ENCODE results near the gene PPP3R1.

Gene PPP3R1

GRCh38 chr2:68163641-68164040 is 88.7 kb downstream of the PPP3R1 start:
- Histone ChIP-seq H3K36me3 (replicated peaks) (peaks cover 58% of the 10 kb centered on the region), H3K27me3 (ENCODE audit: low read depth) (no peaks in the 10 kb centered on the region), H3K4me3 (no peak overlapping the region), H3K9me3 (no peaks in the 10 kb centered on the region), H3K4me1 (peaks cover 11% of the 10 kb centered on the region)
- no peak for DNase-seq (ENCODE audit: low spot score in 2 of 2)
- in situ Hi-C loops (cut with MboI; ENCODE audit: low sequenced_read_pairs) = no loop called here

- H3K4me3 ChIP-seq = peak overlapping the region; percentile 87
- no peak for DNase-seq (ENCODE audit: low spot score in 2 of 2)
- no peaks in the 10 kb centered on the region for H3K27me3 ChIP-seq (ENCODE audit: low read depth)
- H3K4me1 ChIP-seq = peaks cover 3% of the 10 kb centered on the region
- no peaks in the 10 kb centered on the region for H3K9me3 ChIP-seq
- in situ Hi-C loops (cut with MboI; ENCODE audit: low sequenced_read_pairs) = no loop called here
- peaks cover 30% of the 10 kb centered on the region for H3K36me3 ChIP-seq (replicated peaks)
These were observed 94.2 kb downstream of the PPP3R1 start for GRCh38 chr2:68158134-68158447.

- Histone ChIP-seq H3K9me3 (no peaks in the 10 kb centered on the region), H3K4me1 (peaks cover 3% of the 10 kb centered on the region), H3K27me3 (ENCODE audit: low read depth) (no peaks in the 10 kb centered on the region), H3K4me3 (peak within 1 kb of the TSS; percentile 87), H3K36me3 (replicated peaks) (peaks cover 25% of the 10 kb centered on the region)
- in situ Hi-C loops (cut with MboI; ENCODE audit: low sequenced_read_pairs) = no loop called here
- peak; percentile 81 to 97 for DNase-seq (ENCODE audit: low spot score in 2 of 2)
These were observed 94.8 kb downstream of the PPP3R1 start, which contains the start of gene PNO1 for GRCh38 chr2:68157402-68158133. TSS of gene PNO1 (plus strand) at chr2:68157888. CDS start at chr2:68157935, 47 bp downstream.

- in situ Hi-C loops (cut with MboI; ENCODE audit: low sequenced_read_pairs) = no loop called here
- H3K4me1 ChIP-seq = peaks cover 3% of the 10 kb centered on the region
- peaks cover 19% of the 10 kb centered on the region for H3K36me3 ChIP-seq (replicated peaks)
- no peaks in the 10 kb centered on the region for H3K27me3 ChIP-seq (ENCODE audit: low read depth)
- no peaks in the 10 kb centered on the region for H3K9me3 ChIP-seq
- peak overlapping the region; percentile 87 for H3K4me3 ChIP-seq
- DNase-seq (ENCODE audit: low spot score in 2 of 2) = no peak
These were observed 95.3 kb downstream of the PPP3R1 start for GRCh38 chr2:68157002-68157401.

GRCh38 chr2:68156419-68156818 is 95.9 kb downstream of the PPP3R1 start:
- in situ Hi-C loops (cut with MboI; ENCODE audit: low sequenced_read_pairs) = no loop called here
- Histone ChIP-seq H3K4me1 (peaks cover 3% of the 10 kb centered on the region), H3K9me3 (no peaks in the 10 kb centered on the region), H3K36me3 (replicated peaks) (peaks cover 15% of the 10 kb centered on the region), H3K4me3 (peak overlapping the region; percentile 87), H3K27me3 (ENCODE audit: low read depth) (no peaks in the 10 kb centered on the region)
- no peak for DNase-seq (ENCODE audit: low spot score in 2 of 2)

- no peak for DNase-seq (ENCODE audit: low spot score in 2 of 2)
- Histone ChIP-seq H3K4me3 (no peak overlapping the region), H3K36me3 (replicated peaks) (peaks cover 7% of the 10 kb centered on the region), H3K27me3 (ENCODE audit: low read depth) (no peaks in the 10 kb centered on the region), H3K9me3 (no peaks in the 10 kb centered on the region), H3K4me1 (peaks cover 3% of the 10 kb centered on the region)
- in situ Hi-C loops (cut with MboI; ENCODE audit: low sequenced_read_pairs) = no loop called here
These were observed 96.7 kb downstream of the PPP3R1 start for GRCh38 chr2:68155618-68156017.

GRCh38 chr2:68152681-68153347 is 99.5 kb downstream of the PPP3R1 start:
- H3K9me3 ChIP-seq = no peaks in the 10 kb centered on the region
- peaks cover 9% of the 10 kb centered on the region for H3K4me1 ChIP-seq
- no peak for DNase-seq (ENCODE audit: low spot score in 2 of 2)
- no peak overlapping the region for H3K4me3 ChIP-seq
- H3K27me3 ChIP-seq (ENCODE audit: low read depth) = no peaks in the 10 kb centered on the region
- in situ Hi-C loops (cut with MboI; ENCODE audit: low sequenced_read_pairs) = no loop called here
- no peaks in the 10 kb centered on the region; the same call in 1 of the 2 replicates for H3K36me3 ChIP-seq (replicated peaks)

GRCh38 chr2:68151037-68151436 is 101.3 kb downstream of the PPP3R1 start:
- no peak overlapping the region for H3K4me3 ChIP-seq
- in situ Hi-C loops (cut with MboI; ENCODE audit: low sequenced_read_pairs) = no loop called here
- no peaks in the 10 kb centered on the region for H3K27me3 ChIP-seq (ENCODE audit: low read depth)
- no peaks in the 10 kb centered on the region for H3K9me3 ChIP-seq
- H3K36me3 ChIP-seq (replicated peaks) = no peaks in the 10 kb centered on the region; the same call in 1 of the 2 replicates
- H3K4me1 ChIP-seq = peaks cover 6% of the 10 kb centered on the region
- no peak for DNase-seq (ENCODE audit: low spot score in 2 of 2)

GRCh38 chr2:68141875-68142274 is 110.5 kb downstream of the PPP3R1 start:
- Histone ChIP-seq H3K36me3 (replicated peaks) (no peaks in the 10 kb centered on the region), H3K27me3 (ENCODE audit: low read depth) (no peaks in the 10 kb centered on the region), H3K9me3 (no peaks in the 10 kb centered on the region), H3K4me1 (no peaks in the 10 kb centered on the region), H3K4me3 (no peak overlapping the region)
- in situ Hi-C loops (cut with MboI; ENCODE audit: low sequenced_read_pairs) = no loop called here
- no peak for DNase-seq (ENCODE audit: low spot score in 2 of 2)

GRCh38 chr2:68135448-68136320 is 116.6 kb downstream of the PPP3R1 start:
- Histone ChIP-seq H3K36me3 (replicated peaks) (0 out of 2 replicates have a peak, but pooled peaks cover 5% of the 10 kb centered on the region), H3K9me3 (no peaks in the 10 kb centered on the region)
- DNase-seq (ENCODE audit: low spot score in 2 of 2) = peak in 1 of 2 experiments; percentile 22

GRCh38 chr2:68134554-68134953 is 117.8 kb downstream of the PPP3R1 start:
- Histone ChIP-seq H3K36me3 (replicated peaks) (0 out of 2 replicates have a peak, but pooled peaks cover 5% of the 10 kb centered on the region), H3K4me3 (no peak overlapping the region)
- in situ Hi-C loops (cut with MboI; ENCODE audit: low sequenced_read_pairs) = no loop called here

More at GRCh38 chr2:68135448-68136320, 116.6 kb downstream of the PPP3R1 start:
- in situ Hi-C loops (cut with MboI; ENCODE audit: low sequenced_read_pairs) = no loop called here
- Histone ChIP-seq H3K4me1 (peaks cover 5% of the 10 kb centered on the region; the same call in 1 of the 2 replicates), H3K27me3 (ENCODE audit: low read depth) (no peaks in the 10 kb centered on the region), H3K4me3 (no peak overlapping the region)

GRCh38 chr2:68134120-68134519 is 118.2 kb downstream of the PPP3R1 start:
- H3K4me3 ChIP-seq = no peak overlapping the region
- H3K27me3 ChIP-seq (ENCODE audit: low read depth) = no peaks in the 10 kb centered on the region
- H3K4me1 ChIP-seq = peaks cover 5% of the 10 kb centered on the region; the same call in 1 of the 2 replicates
- no peak for DNase-seq (ENCODE audit: low spot score in 2 of 2)
- H3K9me3 ChIP-seq = no peaks in the 10 kb centered on the region
- 0 out of 2 replicates have a peak, but pooled peaks cover 5% of the 10 kb centered on the region for H3K36me3 ChIP-seq (replicated peaks)
- in situ Hi-C loops (cut with MboI; ENCODE audit: low sequenced_read_pairs) = no loop called here

More at GRCh38 chr2:68134554-68134953, 117.8 kb downstream of the PPP3R1 start:
- H3K4me1 ChIP-seq = peaks cover 5% of the 10 kb centered on the region; the same call in 1 of the 2 replicates
- no peaks in the 10 kb centered on the region for H3K9me3 ChIP-seq
- H3K27me3 ChIP-seq (ENCODE audit: low read depth) = no peaks in the 10 kb centered on the region
- DNase-seq (ENCODE audit: low spot score in 2 of 2) = peak in 1 of 2 experiments; percentile 26
